DMS153 treated with DMSO at 0.1 percent for 48 hours (cell line): ENCODE measurements around the gene DDX25.
"Not testable (repeated sequence)": the region's sequence is repeated elsewhere in the genome, so short reads cannot be mapped to it uniquely, and the experiment has no call there.

Source experiments
- DNase-seq: peaks from one replicate; lab custom pipeline; 2025; ENCODE audit not compliant: unreplicated experiment; lab: John Stamatoyannopoulos, UW

DDX25 gene

GRCh38 chr11:125903711-125904659 is at the start of gene DDX25:
TSS of gene DDX25 (plus strand) at chr11:125904508. CDS start at chr11:125904518, 10 bp downstream.
- DNase-seq: no peak

- not testable (repeated sequence) for DNase-seq
These were observed 46.6 kb upstream of the DDX25 start for GRCh38 chr11:125857670-125858069.

GRCh38 chr11:125862786-125863185 is 41.5 kb upstream of the DDX25 start:
- DNase-seq: not testable (repeated sequence)

GRCh38 chr11:125865354-125865753 is 39.0 kb upstream of the DDX25 start:
- not testable (repeated sequence) for DNase-seq

- no peak for DNase-seq
These were observed 34.8 kb upstream of the DDX25 start for GRCh38 chr11:125869521-125869920.

- no peak for DNase-seq
These were observed 32.7 kb upstream of the DDX25 start for GRCh38 chr11:125871391-125872137.

GRCh38 chr11:125872138-125872491 is 32.2 kb upstream of the DDX25 start:
- DNase-seq: no peak

GRCh38 chr11:125873881-125874555 is 30.3 kb upstream of the DDX25 start:
- no peak for DNase-seq

- DNase-seq: peak; percentile 74
These were observed 29.7 kb upstream of the DDX25 start for GRCh38 chr11:125874556-125875124.

- DNase-seq: no peak
These were observed 23.0 kb upstream of the DDX25 start for GRCh38 chr11:125881291-125881690.

- DNase-seq: no peak
These were observed 20.9 kb upstream of the DDX25 start for GRCh38 chr11:125883375-125883774.

- peak; percentile 19 for DNase-seq
These were observed 17.3 kb upstream of the DDX25 start for GRCh38 chr11:125886997-125887372.

GRCh38 chr11:125887373-125888324 is 16.7 kb upstream of the DDX25 start, which contains the start of gene HYLS1:
TSS of gene HYLS1 (plus strand) at chr11:125887668. CDS start at chr11:125899369, 11,701 bp downstream.
- DNase-seq: peak; percentile 95

- no peak for DNase-seq
These were observed 13.7 kb upstream of the DDX25 start for GRCh38 chr11:125890447-125891100.

GRCh38 chr11:125892071-125892470 is 12.2 kb upstream of the DDX25 start:
- no peak for DNase-seq

- DNase-seq: no peak
These were observed 11.3 kb upstream of the DDX25 start for GRCh38 chr11:125892994-125893393.

- no peak for DNase-seq
These were observed 2.4 kb upstream of the DDX25 start for GRCh38 chr11:125901872-125902271.

- no peak for DNase-seq
These were observed 1.9 kb upstream of the DDX25 start for GRCh38 chr11:125902277-125902926.
